NB4 (cell line): ENCODE results near the gene GYS2.
"Not testable (repeated sequence)": the region's sequence is repeated elsewhere in the genome, so short reads cannot be mapped to it uniquely, and the experiment has no call there.

Source experiments
- DNase-seq: peaks from one replicate; pipeline ENCODE4 v3.0.0; 2010; ENCODE audit warnings: low read depth
- H3K4me3 ChIP-seq: one replicate; pipeline ENCODE4 v1.5.1; 2011; ENCODE audit warnings: mild to moderate bottlenecking, low read depth, low read length, moderate library complexity
- MAX ChIP-seq: IDR thresholded peaks from 2 replicates; pipeline ENCODE4 v1.6.1; 2011; ENCODE audit warnings: low read depth, low read length
- MYC ChIP-seq: IDR thresholded peaks from 2 replicates; pipeline ENCODE4 v1.6.1; 2011; ENCODE audit warnings: low read depth, low read length
- POLR2A ChIP-seq: IDR thresholded peaks from 2 replicates; pipeline ENCODE4 v1.6.1; 2011; ENCODE audit warnings: mild to moderate bottlenecking; ENCODE audit not compliant: insufficient read length; ENCODE audit errors: extremely low read depth
- TF ChIP-seq, protein P1 (sequence below): IDR thresholded peaks from one replicate; pipeline ENCODE4 v1.5.1; 2012; ENCODE audit warnings: low read depth, low read length

GYS2 gene

GRCh38 chr12:21599143-21599999, 5.3 kb downstream of the GYS2 start:
- H3K4me3 ChIP-seq: no peak overlapping the region
- TF ChIP-seq, protein P1, sequence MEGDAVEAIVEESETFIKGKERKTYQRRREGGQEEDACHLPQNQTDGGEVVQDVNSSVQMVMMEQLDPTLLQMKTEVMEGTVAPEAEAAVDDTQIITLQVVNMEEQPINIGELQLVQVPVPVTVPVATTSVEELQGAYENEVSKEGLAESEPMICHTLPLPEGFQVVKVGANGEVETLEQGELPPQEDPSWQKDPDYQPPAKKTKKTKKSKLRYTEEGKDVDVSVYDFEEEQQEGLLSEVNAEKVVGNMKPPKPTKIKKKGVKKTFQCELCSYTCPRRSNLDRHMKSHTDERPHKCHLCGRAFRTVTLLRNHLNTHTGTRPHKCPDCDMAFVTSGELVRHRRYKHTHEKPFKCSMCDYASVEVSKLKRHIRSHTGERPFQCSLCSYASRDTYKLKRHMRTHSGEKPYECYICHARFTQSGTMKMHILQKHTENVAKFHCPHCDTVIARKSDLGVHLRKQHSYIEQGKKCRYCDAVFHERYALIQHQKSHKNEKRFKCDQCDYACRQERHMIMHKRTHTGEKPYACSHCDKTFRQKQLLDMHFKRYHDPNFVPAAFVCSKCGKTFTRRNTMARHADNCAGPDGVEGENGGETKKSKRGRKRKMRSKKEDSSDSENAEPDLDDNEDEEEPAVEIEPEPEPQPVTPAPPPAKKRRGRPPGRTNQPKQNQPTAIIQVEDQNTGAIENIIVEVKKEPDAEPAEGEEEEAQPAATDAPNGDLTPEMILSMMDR: no peak
- DNase-seq: no peak

- DNase-seq: no peak
- H3K4me3 ChIP-seq: no peak overlapping the region
- TF ChIP-seq, protein P1: no peak
- no peak for TF ChIP-seq MAX
Measured at GRCh38 chr12:21598651-21599050, 6.0 kb downstream of the GYS2 start.

DNA sequence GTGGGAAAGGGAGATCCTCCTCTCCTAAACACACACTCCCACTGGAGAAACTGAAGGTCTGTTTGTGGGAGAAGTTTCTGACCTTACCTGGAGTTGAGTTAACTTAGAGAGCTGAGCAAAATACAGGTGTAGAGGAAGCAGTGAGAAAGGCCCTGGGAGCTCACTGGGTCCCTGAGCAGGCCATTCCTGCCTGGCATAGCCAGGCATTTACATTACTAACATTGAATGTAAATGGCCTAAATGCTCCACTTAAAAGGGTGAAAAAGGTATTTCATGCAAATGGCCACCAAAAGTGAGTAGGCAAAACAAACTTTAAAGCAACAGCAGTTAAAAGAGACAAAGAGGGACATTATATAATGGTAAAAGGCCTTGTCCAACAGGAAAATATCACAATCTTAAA, 9.3 kb downstream of the GYS2 start:
- DNase-seq, H3K4me3 ChIP-seq: not testable (repeated sequence)

- H3K4me3 ChIP-seq: no peak overlapping the region
- TF ChIP-seq MAX (no peak), MYC (no peak), POLR2A (no peak)
- TF ChIP-seq, protein P1: no peak
- no peak for DNase-seq
Measured at GRCh38 chr12:21585485-21585884, 19.2 kb downstream of the GYS2 start.

- not testable (repeated sequence) for H3K4me3 ChIP-seq, DNase-seq
Measured at GRCh38 chr12:21584403-21585182, 20.1 kb downstream of the GYS2 start.

DNA sequence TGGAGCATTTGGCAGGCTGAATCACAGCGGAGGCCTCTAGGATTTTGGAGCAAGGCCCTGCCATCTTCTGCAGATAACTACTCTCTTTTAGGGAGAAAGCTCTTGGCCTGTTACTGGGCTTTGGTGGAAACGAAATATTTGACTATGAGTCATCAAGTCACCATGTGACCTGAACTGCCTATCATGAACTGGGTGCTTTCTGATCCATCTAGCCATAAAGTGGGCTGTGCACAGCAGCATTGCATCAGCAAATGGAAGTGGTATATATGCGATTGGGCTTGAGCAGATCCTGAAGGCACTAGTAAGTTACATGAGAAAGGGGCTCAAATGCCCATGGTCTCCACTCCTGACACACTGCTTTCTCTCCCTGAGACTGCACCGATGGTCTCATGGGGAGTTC, 21.1 kb downstream of the GYS2 start:
- H3K4me3 ChIP-seq: no peak overlapping the region
- TF ChIP-seq MAX (no peak), POLR2A (no peak), MYC (no peak)
- TF ChIP-seq, protein P1: no peak
- DNase-seq: peak; percentile 20
